NCI-H128 (cell line): ENCODE results near the gene PSMC5.
"Not testable (repeated sequence)": the region's sequence is repeated elsewhere in the genome, so short reads cannot be mapped to it uniquely, and the experiment has no call there.

ENCODE experiments used
- DNase-seq: peaks from one replicate; lab custom pipeline; 2025; ENCODE audit not compliant: unreplicated experiment; lab: John Stamatoyannopoulos, UW

Gene PSMC5

DNA sequence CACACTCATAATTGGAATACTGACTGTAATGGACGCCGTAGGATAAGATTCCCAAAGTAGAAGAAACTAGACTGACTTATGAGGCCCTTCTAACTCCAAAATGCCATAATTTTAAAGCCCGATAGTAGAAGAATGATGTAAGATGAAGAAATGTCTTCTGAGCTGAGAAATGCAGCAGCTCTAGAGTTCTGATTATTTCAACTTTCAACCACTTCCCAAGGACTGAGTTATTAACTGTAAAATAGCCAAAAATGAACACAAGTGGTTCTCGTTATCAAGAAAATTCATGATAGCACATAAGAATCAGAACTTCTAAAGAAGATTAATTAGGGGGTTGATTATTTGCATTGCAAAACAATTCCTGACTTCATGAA, 43.0 kb downstream of the PSMC5 start:
- DNase-seq = not testable (repeated sequence)

DNA sequence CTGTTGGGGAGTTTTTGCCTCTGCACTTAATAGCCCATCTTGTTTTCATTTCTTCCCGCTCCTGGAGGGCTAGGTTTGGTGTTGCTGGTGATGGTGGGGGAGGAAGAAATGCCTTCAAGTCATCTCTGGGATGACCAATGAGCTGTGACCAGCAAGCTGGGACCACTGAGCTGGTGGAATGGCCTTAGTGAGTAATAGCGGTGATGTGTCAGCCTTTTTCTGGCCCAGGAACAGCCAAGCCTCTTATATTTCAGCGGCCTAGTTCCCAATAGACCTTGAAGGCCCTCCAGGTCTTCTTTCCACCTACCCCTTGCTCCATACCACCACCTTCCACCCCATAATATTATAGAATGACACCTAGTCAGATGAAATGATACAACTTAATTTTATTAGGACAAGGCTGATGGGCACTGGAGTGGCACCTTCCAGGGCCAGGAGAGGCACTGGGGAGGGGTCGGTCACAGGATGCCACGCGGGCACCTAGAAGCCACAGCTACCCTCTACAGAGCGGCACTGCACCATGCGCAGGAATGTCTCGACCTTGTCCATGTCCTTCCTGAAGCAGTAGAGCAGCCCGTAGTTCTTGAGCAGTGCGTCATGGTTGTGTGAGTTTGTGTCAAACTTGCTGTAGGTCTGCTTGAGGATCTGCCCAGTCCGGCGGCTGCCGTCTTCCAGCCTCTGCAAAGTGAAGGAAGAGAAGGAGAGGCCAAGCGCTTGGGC, 44.6 kb downstream of the PSMC5 start:
- not testable (repeated sequence) for DNase-seq

DNA sequence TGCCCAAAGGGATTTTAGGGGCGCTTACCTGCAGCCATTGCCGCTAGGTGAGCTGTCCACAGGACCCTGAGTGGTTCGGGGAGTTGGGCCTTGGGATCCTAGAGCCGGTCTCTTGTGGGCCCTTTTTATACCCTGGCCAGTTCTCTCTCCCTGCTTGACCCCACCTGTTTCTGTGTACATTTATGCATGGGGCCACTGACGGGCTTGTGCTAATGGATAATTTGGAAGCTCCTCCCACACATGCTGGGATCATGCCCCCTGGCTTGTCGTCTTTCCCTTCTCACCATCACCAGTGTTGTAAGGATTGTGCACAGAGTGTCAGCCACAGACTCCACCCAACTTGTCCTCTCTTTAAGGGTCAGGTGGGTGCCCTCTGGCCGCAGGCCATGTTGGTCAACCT, 46.3 kb downstream of the PSMC5 start, which contains the start of gene CSH2:
Gene CSH2, minus strand, starts transcription at position 101 of the 400 bp plus-strand sequence. Its CDS starts 63 bp downstream, at position 38.
- not testable (repeated sequence) for DNase-seq

DNA sequence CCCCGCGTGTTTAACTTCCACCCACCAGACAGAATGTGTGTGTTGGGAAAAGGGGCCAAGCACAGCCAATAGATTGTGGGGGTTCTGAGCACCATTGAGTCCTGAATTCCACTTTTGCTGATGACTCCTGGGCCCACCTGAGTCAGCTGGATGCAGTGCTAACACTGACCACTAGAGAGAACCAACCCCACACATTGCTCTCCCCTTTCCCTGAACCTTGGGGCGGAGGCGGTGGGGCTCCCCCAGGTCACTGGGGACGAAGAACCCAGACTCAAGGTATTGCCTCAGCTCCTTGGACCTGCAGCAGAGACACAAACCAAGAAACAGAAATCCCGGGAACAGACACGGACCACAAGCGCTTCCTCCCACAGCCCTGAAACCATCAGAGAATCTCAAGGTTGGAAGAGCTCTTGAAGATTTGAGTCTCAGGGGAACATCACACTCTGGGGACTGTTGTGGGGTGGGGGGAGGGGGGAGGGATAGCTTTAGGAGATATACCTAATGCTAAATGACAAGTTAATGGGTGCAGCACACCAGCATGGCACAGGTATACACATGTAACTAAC, 46.9 kb downstream of the PSMC5 start:
- DNase-seq = not testable (repeated sequence)

DNA sequence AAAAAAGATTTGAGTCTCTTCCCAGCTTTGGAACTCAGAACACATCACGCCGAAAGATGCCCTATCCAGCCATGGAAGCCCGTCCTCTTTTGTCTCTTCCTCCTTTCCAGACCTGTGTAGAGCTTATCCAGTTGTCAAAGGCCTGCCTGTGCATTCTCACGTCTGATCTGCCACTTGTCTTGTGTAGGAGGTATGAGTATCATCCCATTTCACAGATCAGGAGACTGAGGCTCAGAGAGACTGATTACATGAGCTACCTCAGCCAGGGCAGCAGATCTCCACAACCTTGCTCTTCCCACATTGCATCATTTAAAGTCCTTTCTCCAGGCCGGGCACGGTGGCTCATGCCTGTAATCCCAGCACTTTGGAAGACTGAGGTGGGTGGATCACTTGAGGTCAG, 47.5 kb downstream of the PSMC5 start:
- not testable (repeated sequence) for DNase-seq

DNA sequence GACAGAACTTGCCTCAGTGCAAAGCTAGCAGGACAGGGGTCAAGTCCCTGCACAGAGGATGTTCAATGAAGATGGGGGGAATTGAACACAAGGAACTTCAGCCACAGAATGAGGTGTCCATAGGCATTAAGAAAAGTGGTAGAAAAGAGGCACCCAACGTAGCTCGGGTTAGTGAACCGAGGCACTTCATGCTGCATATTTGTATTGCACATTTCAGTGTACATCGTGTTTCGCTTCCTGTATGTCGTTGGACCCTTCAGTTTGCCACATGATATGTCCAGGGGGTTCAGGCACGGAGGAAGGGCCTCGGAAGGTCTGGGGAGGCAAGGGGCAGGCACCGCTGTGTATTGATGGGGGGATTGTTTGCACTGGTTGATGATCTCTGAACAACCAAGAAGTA, 51.2 kb downstream of the PSMC5 start:
- not testable (repeated sequence) for DNase-seq

DNA sequence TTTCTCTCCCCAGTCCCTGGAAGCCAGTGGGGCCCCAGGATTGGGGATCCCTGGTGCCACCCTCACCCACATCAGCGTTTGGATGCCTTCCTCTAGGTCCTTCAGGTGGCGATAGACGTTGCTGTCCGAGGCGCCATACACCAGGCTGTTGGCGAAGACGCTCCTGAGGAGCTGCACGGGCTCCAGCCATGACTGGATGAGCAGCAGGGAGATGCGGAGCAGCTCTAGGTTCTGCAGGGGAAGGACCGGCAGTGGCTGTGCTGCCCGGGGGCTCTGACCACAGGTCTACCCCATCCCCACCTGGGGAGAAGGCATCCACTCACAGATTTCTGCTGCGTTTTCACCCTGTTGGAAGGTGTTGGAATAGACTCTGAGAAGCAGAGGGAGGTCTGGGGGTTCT, 53.5 kb downstream of the PSMC5 start:
- no peak for DNase-seq

DNA sequence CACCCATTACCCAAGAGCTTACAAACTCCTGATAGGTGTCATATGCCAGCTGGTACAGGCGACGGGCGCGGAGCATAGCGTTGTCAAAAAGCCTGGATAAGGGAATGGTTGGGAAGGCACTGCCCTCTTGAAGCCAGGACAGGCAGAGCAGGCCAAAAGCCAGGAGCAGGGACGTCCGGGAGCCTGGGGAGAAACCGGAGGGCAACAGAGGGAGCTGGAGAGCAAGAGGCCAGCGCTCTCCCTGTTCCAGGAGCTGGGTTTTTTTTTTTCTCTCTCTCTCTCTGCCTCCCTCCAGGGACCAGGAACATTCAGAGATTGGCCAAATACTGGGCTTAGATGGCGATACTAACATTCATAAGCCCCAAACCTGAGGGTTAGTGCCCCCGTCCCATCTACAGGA, 54.1 kb downstream of the PSMC5 start:
- not testable (repeated sequence) for DNase-seq
